GM18873 (cell line): ENCODE data around the gene HGFAC.

Source experiments
- ATAC-seq: cut with Tn5 transposase; IDR thresholded peaks from one replicate; pipeline ENCODE4 v1.9.1; 2021; ENCODE audit warnings: mild to moderate bottlenecking, moderate library complexity, moderate number of reproducible peaks; ENCODE audit not compliant: unreplicated experiment, low FRiP score

HGFAC gene

GRCh38 chr4:3497523-3498389 is 56.0 kb downstream of the HGFAC start:
- no peak for ATAC-seq

GRCh38 chr4:3498407-3498806 is 56.6 kb downstream of the HGFAC start:
- no peak for ATAC-seq
